Measurements from ENCODE around the gene COQ3.

COQ3 gene

GRCh38 chr6:99333068-99333467 lies 60.9 kb downstream of the COQ3 start:
- Histone ChIP-seq H3K4me3 (ENCODE audit: low read length) (no peak overlapping the region), H3K79me2 (ENCODE audit: control insufficient read depth, low read length) (no peaks in the 10 kb centered on the region), H3K4me2 (ENCODE audit: low read length) (no peak overlapping the region), H3K4me1 (ENCODE audit: control insufficient read depth, low read length) (peaks cover 4% of the 10 kb centered on the region), H3K9me3 (ENCODE audit: control insufficient read depth, insufficient read depth, low read length) (no peaks in the 10 kb centered on the region), H3K9me2 (replicated peaks; ENCODE audit: control insufficient read depth, low read length) (no peaks in the 10 kb centered on the region), H4K20me1 (ENCODE audit: control insufficient read depth, insufficient read depth, low read depth, low read length) (no peaks in the 10 kb centered on the region), H3K27ac (ENCODE audit: low read depth, low read length) (no peak overlapping the region), H3F3A (ENCODE audit: control insufficient read depth, insufficient read depth) (no peaks in the 10 kb centered on the region), H3K27me3 (ENCODE audit: control insufficient read depth, low read length) (peaks cover 11% of the 10 kb centered on the region; the same call in 1 of the 2 replicates), H3K36me3 (ENCODE audit: control insufficient read depth, low read length) (no peaks in the 10 kb centered on the region)
- no peak for TF ChIP-seq EZH2phosphoT487 (IDR thresholded peaks at IDR 0.05; ENCODE audit: borderline replicate concordance, low read length)

- Histone ChIP-seq H3K4me1 (ENCODE audit: control insufficient read depth, low read length) (peaks cover 4% of the 10 kb centered on the region), H3K9me2 (replicated peaks; ENCODE audit: control insufficient read depth, low read length) (no peaks in the 10 kb centered on the region), H3K9me3 (ENCODE audit: control insufficient read depth, insufficient read depth, low read length) (no peaks in the 10 kb centered on the region), H3K27me3 (ENCODE audit: control insufficient read depth, low read length) (peaks cover 15% of the 10 kb centered on the region), H3K27ac (ENCODE audit: low read depth, low read length) (no peak overlapping the region), H3K4me3 (ENCODE audit: low read length) (no peak overlapping the region), H3K4me2 (ENCODE audit: low read length) (no peak overlapping the region), H3K36me3 (ENCODE audit: control insufficient read depth, low read length) (no peaks in the 10 kb centered on the region), H4K20me1 (ENCODE audit: control insufficient read depth, insufficient read depth, low read depth, low read length) (no peaks in the 10 kb centered on the region), H3F3A (ENCODE audit: control insufficient read depth, insufficient read depth) (no peaks in the 10 kb centered on the region), H3K79me2 (ENCODE audit: control insufficient read depth, low read length) (no peaks in the 10 kb centered on the region)
- no peak for TF ChIP-seq CTCF (IDR thresholded peaks at IDR 0.05; ENCODE audit: low read depth, low read length, poor library complexity, severe bottlenecking)
- no peak for TF ChIP-seq EZH2phosphoT487 (IDR thresholded peaks at IDR 0.05; ENCODE audit: borderline replicate concordance, low read length)
Measured at GRCh38 chr6:99331531-99331930, 62.5 kb downstream of the COQ3 start.

- peaks cover 4% of the 10 kb centered on the region for H3K4me1 ChIP-seq (ENCODE audit: control insufficient read depth, low read length)
- TF ChIP-seq EZH2phosphoT487 (IDR thresholded peaks at IDR 0.05; ENCODE audit: borderline replicate concordance, low read length) (no peak), CTCF (IDR thresholded peaks at IDR 0.05; ENCODE audit: low read depth, low read length, poor library complexity, severe bottlenecking) (peak; percentile 82)
- H3K27ac ChIP-seq (ENCODE audit: low read depth, low read length): no peak overlapping the region
Measured at GRCh38 chr6:99330159-99330558, 63.8 kb downstream of the COQ3 start.

DNA sequence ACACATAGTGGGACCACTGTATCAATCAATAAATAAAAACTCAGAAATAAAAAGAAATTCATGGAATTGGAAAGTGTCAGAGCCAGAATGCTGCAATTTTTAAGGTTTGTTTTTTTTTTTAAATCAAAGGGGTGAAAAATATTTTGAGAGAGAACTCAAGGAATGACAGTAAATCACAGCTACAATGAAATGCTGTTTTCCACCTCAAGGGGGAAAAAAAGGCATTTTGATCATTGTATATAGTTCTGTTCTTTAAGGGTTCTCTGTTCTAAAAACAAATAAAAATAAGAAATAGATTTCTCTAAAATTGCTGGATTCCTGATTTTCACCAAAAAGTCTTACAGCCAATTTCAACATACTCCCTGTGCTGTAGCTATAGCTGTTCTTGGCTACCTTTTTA lies 69.0 kb downstream of the COQ3 start:
- H3F3A ChIP-seq (ENCODE audit: control insufficient read depth, insufficient read depth): no peaks in the 10 kb centered on the region
- H4K20me1 ChIP-seq (ENCODE audit: control insufficient read depth, insufficient read depth, low read depth, low read length): no peaks in the 10 kb centered on the region
- H3K27ac ChIP-seq (ENCODE audit: low read depth, low read length): no peak overlapping the region
- H3K27me3 ChIP-seq (ENCODE audit: control insufficient read depth, low read length): peaks cover 25% of the 10 kb centered on the region
- H3K4me3 ChIP-seq (ENCODE audit: low read length): no peak overlapping the region
- no peaks in the 10 kb centered on the region for H3K9me3 ChIP-seq (ENCODE audit: control insufficient read depth, insufficient read depth, low read length)
- no peaks in the 10 kb centered on the region for H3K36me3 ChIP-seq (ENCODE audit: control insufficient read depth, low read length)
- no peaks in the 10 kb centered on the region for H3K9me2 ChIP-seq (replicated peaks; ENCODE audit: control insufficient read depth, low read length)
- H3K4me2 ChIP-seq (ENCODE audit: low read length): no peak overlapping the region
- no peaks in the 10 kb centered on the region for H3K79me2 ChIP-seq (ENCODE audit: control insufficient read depth, low read length)
- H3K4me1 ChIP-seq (ENCODE audit: control insufficient read depth, low read length): no peaks in the 10 kb centered on the region; the same call in 1 of the 2 replicates
- TF ChIP-seq CTCF (IDR thresholded peaks at IDR 0.05; ENCODE audit: low read depth, low read length, poor library complexity, severe bottlenecking): no peak
- TF ChIP-seq EZH2phosphoT487 (IDR thresholded peaks at IDR 0.05; ENCODE audit: borderline replicate concordance, low read length): no peak

More at GRCh38 chr6:99330159-99330558, 63.8 kb downstream of the COQ3 start:
- Histone ChIP-seq H3K36me3 (ENCODE audit: control insufficient read depth, low read length) (no peaks in the 10 kb centered on the region), H4K20me1 (ENCODE audit: control insufficient read depth, insufficient read depth, low read depth, low read length) (no peaks in the 10 kb centered on the region), H3K79me2 (ENCODE audit: control insufficient read depth, low read length) (no peaks in the 10 kb centered on the region), H3K4me2 (ENCODE audit: low read length) (peak overlapping the region; percentile 25; the same call in 1 of the 2 replicates), H3K27me3 (ENCODE audit: control insufficient read depth, low read length) (peaks cover 22% of the 10 kb centered on the region), H3F3A (ENCODE audit: control insufficient read depth, insufficient read depth) (no peaks in the 10 kb centered on the region), H3K9me3 (ENCODE audit: control insufficient read depth, insufficient read depth, low read length) (no peaks in the 10 kb centered on the region), H3K9me2 (replicated peaks; ENCODE audit: control insufficient read depth, low read length) (no peaks in the 10 kb centered on the region), H3K4me3 (ENCODE audit: low read length) (no peak overlapping the region)
